K562 (cell line): ENCODE measurements around the gene FASTK. TPM values are rescaled to one million over a fixed set of nuclear protein-coding genes. Genes with fewer than 3 reads are reported as not detected.

Source experiments
- CEBPG ChIP-seq, 3 experiments: fragments of 200-800 bp in 1 of 3; sonication (Bioruptor generic) in 1 of 3; sonication (generic) in 1 of 3; formaldehyde crosslinking in 1 of 3; IDR thresholded peaks in 2 of 3; conservative IDR thresholded peaks in 1 of 3; 2 replicates each; pipeline versions ENCODE4 v1.6.1 to v1.8.0; 2016 to 2022; ENCODE audit warnings: missing compliant biosample characterization in 2 of 3, missing genetic modification characterization in 2 of 3, mild to moderate bottlenecking in 1 of 3, missing genetic modification reagents in 1 of 3
- CXXC5 ChIP-seq: fragments of 250-450 bp; sonication (Bioruptor Pico); IDR thresholded peaks from 2 replicates; pipeline ENCODE4 v1.8.0; 2022; ENCODE audit warnings: inconsistent platforms, mild to moderate bottlenecking, moderate library complexity
- DACH1 ChIP-seq: fragments of 450-650 bp; IDR thresholded peaks from 2 replicates; pipeline ENCODE4 v1.6.1; 2018; ENCODE audit not compliant: partially characterized antibody
- E2F3 ChIP-seq: fragments of 250-450 bp; sonication (Bioruptor Pico); IDR thresholded peaks from 2 replicates; pipeline ENCODE4 v1.4.0; 2020; ENCODE audit warnings: mild to moderate bottlenecking
- EZH2 ChIP-seq: IDR thresholded peaks from 2 replicates; pipeline ENCODE4 v1.6.1; 2012; ENCODE audit warnings: low read depth, mild to moderate bottlenecking, inconsistent platforms, low read length, borderline replicate concordance
- HCFC1 ChIP-seq: IDR thresholded peaks from 2 replicates; pipeline ENCODE4 v1.6.1; 2012; ENCODE audit warnings: low read depth, low read length, improper control_type of control experiment
- HEY1 ChIP-seq: fragments of 250-450 bp; sonication (Bioruptor Pico); IDR thresholded peaks from 2 replicates; pipeline ENCODE4 v1.5.0; 2020; ENCODE audit warnings: mild to moderate bottlenecking, moderate library complexity, borderline replicate concordance
- NCOA1 ChIP-seq: fragments of 450-650 bp; IDR thresholded peaks from 2 replicates; pipeline ENCODE4 v1.6.1; 2016; ENCODE audit warnings: low read depth
- RBM22 ChIP-seq: fragments of 200-400 bp; formaldehyde crosslinking; IDR thresholded peaks from 2 replicates; pipeline ENCODE4 v1.6.1; 2018; ENCODE audit warnings: low read length, low read depth; ENCODE audit not compliant: poor library complexity, severe bottlenecking
- SMARCA5 ChIP-seq: fragments of 450-650 bp; IDR thresholded peaks from 2 replicates; pipeline ENCODE4 v1.6.1; 2016
- SNRNP70 ChIP-seq: fragments of 200-400 bp; formaldehyde crosslinking; optimal IDR thresholded peaks from 2 replicates; pipeline ENCODE3; 2017; ENCODE audit warnings: low read depth, low read length
- SRSF7 ChIP-seq: fragments of 200-400 bp; formaldehyde crosslinking; optimal IDR thresholded peaks from 2 replicates; pipeline ENCODE3; 2017; ENCODE audit warnings: mild to moderate bottlenecking, low read depth, low read length
- TGIF2 ChIP-seq: sonication (generic); formaldehyde crosslinking; IDR thresholded peaks from 2 replicates; pipeline ENCODE4 v1.8.1; 2022; ENCODE audit warnings: mild to moderate bottlenecking, missing genetic modification reagents, moderate library complexity
- TRIM28 ChIP-seq: fragments of 450-650 bp; IDR thresholded peaks from 2 replicates; pipeline ENCODE4 v1.6.1; 2017
- ZNF12 ChIP-seq: sonication (generic); formaldehyde crosslinking; IDR thresholded peaks from 2 replicates; pipeline ENCODE4 v1.4.0; 2020; ENCODE audit warnings: mild to moderate bottlenecking, missing genetic modification reagents
- ZNF184 ChIP-seq: sonication (generic); formaldehyde crosslinking; IDR thresholded peaks from 2 replicates; pipeline ENCODE4 v1.5.0; 2020; ENCODE audit warnings: missing genetic modification reagents
- ZNF324 ChIP-seq: fragments of 250-450 bp; sonication (Bioruptor Pico); IDR thresholded peaks from 2 replicates; pipeline ENCODE4 v1.4.0; 2020; ENCODE audit warnings: mild to moderate bottlenecking
- polyA plus RNA-seq, 8 experiments: library from polyadenylated mRNA; depleted of rRNA in 4 of 8; stranded (reverse) in 5 of 8; unstranded in 3 of 8; fragments of >200 nt; fragmentation: Nextera tagmentation in 2 of 8; fragmentation: Illumina TruSeq in 1 of 8; extraction: Ambion mirVana in 2 of 8; extraction: Trizol in 1 of 8; gene quantifications; 2 replicates each; pipeline versions ENCODE4 v1.2.1 to v1.2.3, GENCODE V29; 2011 to 2014; ENCODE audit warnings: inconsistent platforms in 1 of 8, missing spikeins in 1 of 8
- total RNA-seq, 7 experiments: library from RNA; depleted of rRNA in 6 of 7; stranded (reverse); fragments of >200 nt in 6 of 7; fragmentation: Illumina TruSeq in 2 of 7; extraction: Trizol in 2 of 7; gene quantifications; 2 replicates each; pipeline versions ENCODE4 v1.2.1 to v1.2.3, GENCODE V29; 2011 to 2021; ENCODE audit warnings: low replicate concordance in 1 of 7
- TF ChIP-seq, protein P1 (sequence below): sonication (generic); formaldehyde crosslinking; IDR thresholded peaks from 2 replicates; pipeline ENCODE4 v1.8.1; 2023; ENCODE audit warnings: mild to moderate bottlenecking, missing genetic modification reagents, moderate library complexity
- TF ChIP-seq, protein P2 (sequence below): sonication (generic); formaldehyde crosslinking; IDR thresholded peaks from 2 replicates; pipeline ENCODE4 v1.8.1; 2022; ENCODE audit warnings: missing genetic modification reagents
- TF ChIP-seq, protein P3 (sequence below): fragments of 450-650 bp; IDR thresholded peaks from 2 replicates; pipeline ENCODE4 v1.6.1; 2018; ENCODE audit warnings: mild to moderate bottlenecking, low read depth; ENCODE audit not compliant: partially characterized antibody
- TF ChIP-seq, protein P4 (sequence below): sonication (generic); formaldehyde crosslinking; IDR thresholded peaks from 2 replicates; pipeline ENCODE4 v1.9.0; 2022; ENCODE audit warnings: mild to moderate bottlenecking, missing genetic modification reagents
- TF ChIP-seq, protein P5 (sequence below): fragments of 450-650 bp; IDR thresholded peaks from 2 replicates; pipeline ENCODE4 v1.6.1; 2016; ENCODE audit warnings: mild to moderate bottlenecking

FASTK gene
- total and polyA plus RNA-seq, 9 of the 15 experiments (the other 6 are each of a cell fraction or from before 2014, with no cell fraction given) = 0.51 to 150 (median 48.2) TPM

DNA sequence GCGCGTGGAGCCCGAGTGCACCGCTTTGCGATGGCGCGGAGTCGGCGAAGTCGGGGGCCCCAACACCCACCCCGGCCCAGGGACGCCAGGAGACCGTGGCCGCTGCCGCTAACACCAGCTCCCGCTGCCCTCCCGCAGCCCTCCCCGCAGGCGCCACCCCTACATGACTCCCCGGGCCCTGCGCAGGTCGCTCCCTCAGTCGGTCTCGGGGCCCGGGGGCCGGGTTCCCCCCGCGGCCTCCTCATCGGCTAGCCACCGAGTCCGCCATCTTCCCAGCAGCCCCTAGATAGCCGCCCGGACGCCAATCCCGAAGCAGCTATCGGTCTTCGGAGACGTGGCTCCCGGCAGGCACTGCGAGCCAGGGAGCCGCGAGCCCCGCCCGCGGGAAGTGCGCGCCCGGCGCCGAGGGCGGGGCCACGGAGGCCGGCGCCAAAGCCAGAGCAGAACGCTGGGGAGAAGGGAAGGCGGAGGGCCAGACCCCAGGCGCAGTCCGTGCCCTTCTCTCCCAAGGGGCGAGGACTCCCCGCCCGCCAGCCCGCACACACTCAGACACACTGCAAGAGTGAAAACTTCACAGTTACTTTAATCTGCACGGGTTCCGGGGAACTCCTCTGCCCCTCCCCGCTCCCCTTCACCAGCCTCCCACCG lies at the start of gene FASTK (continued):
- no peak for TF ChIP-seq NCOA1
- TF ChIP-seq, protein P1, sequence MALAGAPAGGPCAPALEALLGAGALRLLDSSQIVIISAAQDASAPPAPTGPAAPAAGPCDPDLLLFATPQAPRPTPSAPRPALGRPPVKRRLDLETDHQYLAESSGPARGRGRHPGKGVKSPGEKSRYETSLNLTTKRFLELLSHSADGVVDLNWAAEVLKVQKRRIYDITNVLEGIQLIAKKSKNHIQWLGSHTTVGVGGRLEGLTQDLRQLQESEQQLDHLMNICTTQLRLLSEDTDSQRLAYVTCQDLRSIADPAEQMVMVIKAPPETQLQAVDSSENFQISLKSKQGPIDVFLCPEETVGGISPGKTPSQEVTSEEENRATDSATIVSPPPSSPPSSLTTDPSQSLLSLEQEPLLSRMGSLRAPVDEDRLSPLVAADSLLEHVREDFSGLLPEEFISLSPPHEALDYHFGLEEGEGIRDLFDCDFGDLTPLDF (CRISPR knock-in tag) = peak; percentile 93
- TF ChIP-seq E2F3 (CRISPR knock-in tag) = 0 out of 2 replicates have a peak, but pooled peaks have one; percentile 17
- TF ChIP-seq EZH2 = no peak
- TF ChIP-seq, protein P2, sequence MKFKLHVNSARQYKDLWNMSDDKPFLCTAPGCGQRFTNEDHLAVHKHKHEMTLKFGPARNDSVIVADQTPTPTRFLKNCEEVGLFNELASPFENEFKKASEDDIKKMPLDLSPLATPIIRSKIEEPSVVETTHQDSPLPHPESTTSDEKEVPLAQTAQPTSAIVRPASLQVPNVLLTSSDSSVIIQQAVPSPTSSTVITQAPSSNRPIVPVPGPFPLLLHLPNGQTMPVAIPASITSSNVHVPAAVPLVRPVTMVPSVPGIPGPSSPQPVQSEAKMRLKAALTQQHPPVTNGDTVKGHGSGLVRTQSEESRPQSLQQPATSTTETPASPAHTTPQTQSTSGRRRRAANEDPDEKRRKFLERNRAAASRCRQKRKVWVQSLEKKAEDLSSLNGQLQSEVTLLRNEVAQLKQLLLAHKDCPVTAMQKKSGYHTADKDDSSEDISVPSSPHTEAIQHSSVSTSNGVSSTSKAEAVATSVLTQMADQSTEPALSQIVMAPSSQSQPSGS (CRISPR knock-in tag) = no peak; the same call in 1 of the 2 replicates
- TF ChIP-seq, protein P3, sequence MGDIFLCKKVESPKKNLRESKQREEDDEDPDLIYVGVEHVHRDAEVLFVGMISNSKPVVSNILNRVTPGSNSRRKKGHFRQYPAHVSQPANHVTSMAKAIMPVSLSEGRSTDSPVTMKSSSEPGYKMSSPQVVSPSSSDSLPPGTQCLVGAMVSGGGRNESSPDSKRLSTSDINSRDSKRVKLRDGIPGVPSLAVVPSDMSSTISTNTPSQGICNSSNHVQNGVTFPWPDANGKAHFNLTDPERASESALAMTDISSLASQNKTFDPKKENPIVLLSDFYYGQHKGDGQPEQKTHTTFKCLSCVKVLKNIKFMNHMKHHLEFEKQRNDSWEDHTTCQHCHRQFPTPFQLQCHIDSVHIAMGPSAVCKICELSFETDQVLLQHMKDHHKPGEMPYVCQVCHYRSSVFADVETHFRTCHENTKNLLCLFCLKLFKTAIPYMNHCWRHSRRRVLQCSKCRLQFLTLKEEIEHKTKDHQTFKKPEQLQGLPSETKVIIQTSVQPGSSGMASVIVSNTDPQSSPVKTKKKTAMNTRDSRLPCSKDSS = no peak
- TF ChIP-seq RBM22 = peak; percentile 73
- TF ChIP-seq HCFC1 = peak; percentile 73
- no peak; the same call in 1 of the 2 replicates for TF ChIP-seq TGIF2 (CRISPR knock-in tag)
- TF ChIP-seq CXXC5 (CRISPR knock-in tag) = peak; percentile 97
- no peak for TF ChIP-seq CEBPG (CRISPR knock-in tag; IDR thresholded peaks at IDR 0.05)
- no peak for TF ChIP-seq CEBPG (tag; conservative IDR thresholded peaks at IDR 0.05 in 1 of 2, IDR thresholded peaks at IDR 0.05 in 1 of 2)
- TF ChIP-seq, protein P4, sequence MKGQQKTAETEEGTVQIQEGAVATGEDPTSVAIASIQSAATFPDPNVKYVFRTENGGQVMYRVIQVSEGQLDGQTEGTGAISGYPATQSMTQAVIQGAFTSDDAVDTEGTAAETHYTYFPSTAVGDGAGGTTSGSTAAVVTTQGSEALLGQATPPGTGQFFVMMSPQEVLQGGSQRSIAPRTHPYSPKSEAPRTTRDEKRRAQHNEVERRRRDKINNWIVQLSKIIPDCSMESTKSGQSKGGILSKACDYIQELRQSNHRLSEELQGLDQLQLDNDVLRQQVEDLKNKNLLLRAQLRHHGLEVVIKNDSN (CRISPR knock-in tag) = no peak
- TF ChIP-seq ZNF324 = no peak
- no peak for TF ChIP-seq SMARCA5
- no peak for TF ChIP-seq TRIM28
- no peak for TF ChIP-seq ZNF184 (CRISPR knock-in tag)
- no peak; the same call in 1 of the 2 replicates for TF ChIP-seq ZNF12
- TF ChIP-seq DACH1 = no peak
- TF ChIP-seq SNRNP70 = no peak
- TF ChIP-seq, protein P5, sequence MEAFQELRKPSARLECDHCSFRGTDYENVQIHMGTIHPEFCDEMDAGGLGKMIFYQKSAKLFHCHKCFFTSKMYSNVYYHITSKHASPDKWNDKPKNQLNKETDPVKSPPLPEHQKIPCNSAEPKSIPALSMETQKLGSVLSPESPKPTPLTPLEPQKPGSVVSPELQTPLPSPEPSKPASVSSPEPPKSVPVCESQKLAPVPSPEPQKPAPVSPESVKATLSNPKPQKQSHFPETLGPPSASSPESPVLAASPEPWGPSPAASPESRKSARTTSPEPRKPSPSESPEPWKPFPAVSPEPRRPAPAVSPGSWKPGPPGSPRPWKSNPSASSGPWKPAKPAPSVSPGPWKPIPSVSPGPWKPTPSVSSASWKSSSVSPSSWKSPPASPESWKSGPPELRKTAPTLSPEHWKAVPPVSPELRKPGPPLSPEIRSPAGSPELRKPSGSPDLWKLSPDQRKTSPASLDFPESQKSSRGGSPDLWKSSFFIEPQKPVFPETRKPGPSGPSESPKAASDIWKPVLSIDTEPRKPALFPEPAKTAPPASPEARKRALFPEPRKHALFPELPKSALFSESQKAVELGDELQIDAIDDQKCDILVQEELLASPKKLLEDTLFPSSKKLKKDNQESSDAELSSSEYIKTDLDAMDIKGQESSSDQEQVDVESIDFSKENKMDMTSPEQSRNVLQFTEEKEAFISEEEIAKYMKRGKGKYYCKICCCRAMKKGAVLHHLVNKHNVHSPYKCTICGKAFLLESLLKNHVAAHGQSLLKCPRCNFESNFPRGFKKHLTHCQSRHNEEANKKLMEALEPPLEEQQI = no peak
- TF ChIP-seq SRSF7 = no peak
- no peak for TF ChIP-seq HEY1 (CRISPR knock-in tag)
